Sigmoid colon (tissue), 7 donors: ENCODE results near the gene SNX8. TPM values are rescaled to one million over a fixed set of nuclear protein-coding genes. Genes with fewer than 3 reads are reported as not detected.

ENCODE experiments used
- DNase-seq: peaks from one replicate; pipeline ENCODE4 v3.0.0-alpha.2; 2019
- H3K27ac ChIP-seq, 4 donors: fragments of 200-600 bp; sonication (generic); one replicate each; pipeline ENCODE4 v1.5.1; 2016 to 2019; ENCODE audit warnings: mild to moderate bottlenecking in 1 of 4
- H3K27me3 ChIP-seq, 3 donors: fragments of 200-600 bp; sonication (generic); one replicate each; pipeline ENCODE4 v1.5.1; 2019; ENCODE audit warnings: mild to moderate bottlenecking in 1 of 3
- H3K36me3 ChIP-seq, 4 donors: fragments of 200-600 bp; sonication (generic); one replicate each; pipeline ENCODE4 v1.5.1; 2016 to 2019
- H3K4me1 ChIP-seq, 4 donors: fragments of 200-600 bp; sonication (generic); one replicate each; pipeline ENCODE4 v1.5.1; 2017 to 2019
- H3K4me3 ChIP-seq, 4 donors: fragments of 200-600 bp; sonication (generic); one replicate each; pipeline ENCODE4 v1.5.1; 2017 to 2019; ENCODE audit warnings: mild to moderate bottlenecking in 2 of 4, moderate library complexity in 1 of 4
- H3K9me3 ChIP-seq, 4 donors: fragments of 200-600 bp in 3 of 4; sonication (generic) in 3 of 4; one replicate each; pipeline versions ENCODE4 v1.5.1 to v1.6.1; 2013 to 2019
- EP300 ChIP-seq, 4 donors: sonication (generic); formaldehyde crosslinking; IDR thresholded peaks; one replicate each; pipeline ENCODE4 v1.6.1; 2017; ENCODE audit warnings: antibody characterized with exemption in 4 of 4
- POLR2A ChIP-seq, 2 donors: fragments of 450-650 bp; IDR thresholded peaks; one replicate each; pipeline ENCODE4 v1.6.1; 2016; ENCODE audit warnings: antibody characterized with exemption in 2 of 2, mild to moderate bottlenecking in 2 of 2, moderate library complexity in 2 of 2
- POLR2AphosphoS5 ChIP-seq, 4 donors: sonication (generic); formaldehyde crosslinking; IDR thresholded peaks; one replicate each; pipeline ENCODE4 v1.6.1; 2017; ENCODE audit warnings: antibody characterized with exemption in 4 of 4
- WGBS, 2 donors: extraction: QIAGEN DNeasy Blood & Tissue Kit; methylation state at CpG; one replicate each; pipeline ENCODE4 v1.1.7; 2013; 5-methylcytosine and 5-hydroxymethylcytosine counted together
- intact Hi-C: fragments of 100-400 bp; cut with DNase I; formaldehyde crosslinking; loops from one replicate; pipeline ENCODE4 v1.15.1; 2023
- polyA plus RNA-seq, 3 donors: library from polyadenylated mRNA; stranded (reverse); fragments of 200-250 nt; gene quantifications; one replicate each; pipeline ENCODE4 v1.2.3, GENCODE V29; 2013
- total RNA-seq, 4 donors: library from RNA; depleted of rRNA; stranded (reverse); fragments of >200 nt; gene quantifications; one replicate each; pipeline ENCODE4 v1.1.0, GENCODE V29; 2016
- TF ChIP-seq, protein P1 (sequence below), 4 experiments: fragments of 450-650 bp in 3 of 4; fragments of 200-600 bp in 1 of 4; IDR thresholded peaks; one replicate each; pipeline ENCODE4 v1.5.1; 2016 to 2019; ENCODE audit warnings: antibody characterized with exemption in 4 of 4, mild to moderate bottlenecking in 3 of 4, moderate library complexity in 2 of 4
- donor health status: healthy with polysubstance abuse.
- donor health status: Bipolar disorder and iron deficiency.
- donor health status: healthy.

SNX8 gene
- total and polyA plus RNA-seq, 7 donors = 5.3 to 23.1 (median 10.2) TPM

DNA sequence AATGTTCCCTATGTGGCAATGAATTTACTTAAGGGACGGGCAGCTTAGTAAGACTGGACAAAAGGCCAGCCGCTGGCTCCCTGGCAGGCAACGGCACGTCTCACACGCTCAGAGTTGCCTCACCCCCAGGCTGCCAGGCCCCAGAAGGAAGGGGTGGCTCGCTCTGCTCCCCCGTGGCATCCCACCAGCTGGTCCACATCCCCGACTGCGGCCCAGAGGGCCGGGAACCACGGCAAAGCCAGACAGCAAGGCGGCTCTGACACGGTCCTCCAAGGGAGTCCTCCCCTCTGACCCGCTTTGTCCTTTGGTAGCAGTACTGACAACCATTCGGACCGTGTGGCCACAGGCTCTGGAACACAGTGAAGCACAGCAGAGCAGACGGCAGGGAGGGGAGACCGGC, 38.1 kb downstream of the SNX8 start:
- no peak for TF ChIP-seq EP300 (IDR thresholded peaks at IDR 0.05)
- TF ChIP-seq POLR2AphosphoS5 (IDR thresholded peaks at IDR 0.05) = no peak
- TF ChIP-seq POLR2A (IDR thresholded peaks at IDR 0.05) = no peak
- TF ChIP-seq, protein P1, sequence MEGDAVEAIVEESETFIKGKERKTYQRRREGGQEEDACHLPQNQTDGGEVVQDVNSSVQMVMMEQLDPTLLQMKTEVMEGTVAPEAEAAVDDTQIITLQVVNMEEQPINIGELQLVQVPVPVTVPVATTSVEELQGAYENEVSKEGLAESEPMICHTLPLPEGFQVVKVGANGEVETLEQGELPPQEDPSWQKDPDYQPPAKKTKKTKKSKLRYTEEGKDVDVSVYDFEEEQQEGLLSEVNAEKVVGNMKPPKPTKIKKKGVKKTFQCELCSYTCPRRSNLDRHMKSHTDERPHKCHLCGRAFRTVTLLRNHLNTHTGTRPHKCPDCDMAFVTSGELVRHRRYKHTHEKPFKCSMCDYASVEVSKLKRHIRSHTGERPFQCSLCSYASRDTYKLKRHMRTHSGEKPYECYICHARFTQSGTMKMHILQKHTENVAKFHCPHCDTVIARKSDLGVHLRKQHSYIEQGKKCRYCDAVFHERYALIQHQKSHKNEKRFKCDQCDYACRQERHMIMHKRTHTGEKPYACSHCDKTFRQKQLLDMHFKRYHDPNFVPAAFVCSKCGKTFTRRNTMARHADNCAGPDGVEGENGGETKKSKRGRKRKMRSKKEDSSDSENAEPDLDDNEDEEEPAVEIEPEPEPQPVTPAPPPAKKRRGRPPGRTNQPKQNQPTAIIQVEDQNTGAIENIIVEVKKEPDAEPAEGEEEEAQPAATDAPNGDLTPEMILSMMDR (IDR thresholded peaks at IDR 0.05) = no peak
- WGBS, 2 donors = 90 to 95% methylated on average over 18 of the region's 18 CpGs
- H3K9me3 ChIP-seq = no peaks in the 10 kb centered on the region
- H3K4me1 ChIP-seq = peaks cover 0 to 4% (median 3%) of the 10 kb centered on the region in 4 donors
- no peak overlapping the region for H3K4me3 ChIP-seq
- intact Hi-C loops = no loop called here
- no peak overlapping the region for H3K27ac ChIP-seq
- peaks cover 3 to 48% (median 10%) of the 10 kb centered on the region in 4 donors for H3K36me3 ChIP-seq
- no peaks in the 10 kb centered on the region for H3K27me3 ChIP-seq
- DNase-seq = no peak

DNA sequence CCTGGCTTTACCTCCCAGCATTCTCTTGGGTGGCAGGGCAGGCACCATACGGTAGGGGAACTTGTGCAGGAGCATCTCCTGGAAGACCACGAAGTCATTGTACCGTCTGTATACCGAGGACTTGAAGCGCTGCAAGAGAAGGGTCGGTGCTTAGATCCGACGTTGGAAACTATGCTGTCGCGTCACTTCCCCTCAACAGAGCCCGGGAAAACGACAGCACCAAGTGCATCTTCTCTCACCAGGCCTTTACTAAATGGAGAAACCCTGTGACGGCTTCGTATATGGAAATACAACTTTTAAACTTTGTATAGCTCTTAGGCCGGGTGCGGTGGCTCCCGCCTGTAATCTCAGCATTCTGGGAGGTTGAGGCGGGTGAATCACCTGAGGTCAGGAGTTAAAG, 39.1 kb downstream of the SNX8 start:
- no peak for DNase-seq
- H3K27me3 ChIP-seq = no peaks in the 10 kb centered on the region
- TF ChIP-seq EP300 (IDR thresholded peaks at IDR 0.05) = no peak
- no peak for TF ChIP-seq POLR2A (IDR thresholded peaks at IDR 0.05)
- no peak for TF ChIP-seq POLR2AphosphoS5 (IDR thresholded peaks at IDR 0.05)
- TF ChIP-seq, protein P1 (IDR thresholded peaks at IDR 0.05) = no peak
- peaks cover 3 to 56% (median 14%) of the 10 kb centered on the region in 4 donors for H3K36me3 ChIP-seq
- H3K27ac ChIP-seq = no peak overlapping the region
- H3K9me3 ChIP-seq = no peaks in the 10 kb centered on the region
- 90 to 95% methylated on average over 18 of the region's 18 CpGs for WGBS, 2 donors
- no peaks in the 10 kb centered on the region for H3K4me1 ChIP-seq
- no peak overlapping the region for H3K4me3 ChIP-seq
- intact Hi-C loops = no loop called here

DNA sequence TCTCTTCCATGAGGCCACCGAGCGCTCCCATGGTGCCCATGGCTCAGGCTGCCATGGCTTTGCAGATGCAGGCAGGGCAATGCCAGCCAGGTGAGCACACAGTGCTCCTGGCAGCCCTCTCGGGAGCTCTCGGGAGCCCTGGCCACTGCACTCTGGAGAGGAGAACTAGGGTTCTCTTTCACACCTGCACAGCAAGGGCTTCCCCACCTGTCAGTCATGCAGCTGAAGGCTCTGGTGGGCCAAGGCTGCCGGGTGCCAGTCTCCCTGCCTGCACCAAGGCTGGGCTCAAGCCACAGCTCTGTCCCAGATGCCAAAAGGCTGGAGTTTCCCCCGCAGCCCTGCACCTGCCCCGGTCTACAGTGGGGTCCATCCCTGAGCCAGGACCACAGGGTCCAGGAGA, 39.6 kb downstream of the SNX8 start:
- H3K4me3 ChIP-seq = no peak overlapping the region
- TF ChIP-seq POLR2AphosphoS5 (IDR thresholded peaks at IDR 0.05) = no peak
- H3K27ac ChIP-seq = no peak overlapping the region
- peaks cover 3 to 56% (median 14%) of the 10 kb centered on the region in 4 donors for H3K36me3 ChIP-seq
- no peaks in the 10 kb centered on the region for H3K9me3 ChIP-seq
- no peaks in the 10 kb centered on the region for H3K27me3 ChIP-seq
- no peak for DNase-seq
- intact Hi-C loops = no loop called here
- WGBS, 2 donors = 81 to 96% methylated on average over 7 of the region's 7 CpGs
- no peaks in the 10 kb centered on the region for H3K4me1 ChIP-seq

DNA sequence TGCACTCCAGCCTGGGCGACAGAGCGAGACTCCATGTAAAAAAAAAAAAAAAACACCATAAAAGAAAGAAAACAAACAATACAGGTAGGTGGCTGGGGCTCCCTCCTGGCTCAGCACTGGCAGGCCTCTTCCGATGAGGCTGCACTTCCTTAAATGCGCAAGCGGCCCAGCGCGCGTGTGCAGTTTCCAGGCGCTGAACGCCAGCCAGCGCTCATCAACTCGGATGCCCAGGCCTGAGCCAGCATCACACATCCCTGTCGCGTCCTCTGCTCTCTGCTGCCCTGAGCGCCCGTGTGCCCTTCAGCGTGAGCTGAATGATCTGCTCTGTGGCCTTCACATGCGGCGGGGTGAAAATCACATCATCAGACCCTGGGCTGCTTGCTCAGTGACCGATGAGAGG, 40.4 kb downstream of the SNX8 start:
- H3K4me1 ChIP-seq = no peaks in the 10 kb centered on the region
- intact Hi-C loops = no loop called here
- H3K9me3 ChIP-seq = no peaks in the 10 kb centered on the region
- H3K36me3 ChIP-seq = peaks cover 3 to 56% (median 14%) of the 10 kb centered on the region in 4 donors
- H3K27ac ChIP-seq = no peak overlapping the region
- TF ChIP-seq EP300 (IDR thresholded peaks at IDR 0.05) (no peak), POLR2AphosphoS5 (IDR thresholded peaks at IDR 0.05) (no peak), POLR2A (IDR thresholded peaks at IDR 0.05) (no peak)
- TF ChIP-seq, protein P1 (IDR thresholded peaks at IDR 0.05) = no peak
- 96 to 98% methylated on average over 20 of the region's 20 CpGs for WGBS, 2 donors
- H3K27me3 ChIP-seq = no peaks in the 10 kb centered on the region
- no peak overlapping the region for H3K4me3 ChIP-seq
- DNase-seq = no peak

DNA sequence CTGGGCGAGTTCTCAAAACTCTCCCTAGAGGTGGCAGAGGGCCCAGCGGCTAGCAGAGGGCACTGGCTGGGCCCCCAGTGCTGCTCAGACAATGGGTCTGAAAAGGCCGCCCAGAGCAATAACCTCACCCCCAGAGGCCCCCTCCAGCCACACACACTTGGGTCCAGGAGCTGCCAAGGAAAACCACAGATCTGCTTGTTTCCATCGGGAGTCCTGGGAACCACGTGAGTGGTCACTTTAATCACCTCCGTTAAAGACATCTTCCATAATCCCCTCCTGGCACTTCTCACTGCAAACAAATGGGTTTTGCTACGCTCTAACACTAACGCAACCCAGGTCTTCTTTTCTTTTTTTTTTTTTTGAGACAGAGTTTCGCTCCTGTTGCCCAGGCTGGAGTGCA, 42.2 kb downstream of the SNX8 start:
- no peak for TF ChIP-seq EP300 (IDR thresholded peaks at IDR 0.05)
- peaks cover 3 to 52% (median 14%) of the 10 kb centered on the region in 4 donors for H3K36me3 ChIP-seq
- H3K27ac ChIP-seq = no peak overlapping the region
- H3K27me3 ChIP-seq = no peaks in the 10 kb centered on the region
- no peaks in the 10 kb centered on the region for H3K9me3 ChIP-seq
- WGBS, 2 donors = 90 to 92% methylated on average over 9 of the region's 9 CpGs
- no peak for DNase-seq
- intact Hi-C loops = no loop called here
- H3K4me3 ChIP-seq = no peak overlapping the region
- no peaks in the 10 kb centered on the region for H3K4me1 ChIP-seq
